Stimulated activated CD4-positive, alpha-beta T cell treated with anti-CD3 and anti-CD28 coated beads, Interleukin-4, amount 100 ng/mL, for 1 hour (primary cell): Measurements from ENCODE around the gene BECN2.

Experiments
- DNase-seq: peaks from one replicate; pipeline ENCODE4 v3.0.0-alpha.2; 2020

BECN2 gene, protein sequence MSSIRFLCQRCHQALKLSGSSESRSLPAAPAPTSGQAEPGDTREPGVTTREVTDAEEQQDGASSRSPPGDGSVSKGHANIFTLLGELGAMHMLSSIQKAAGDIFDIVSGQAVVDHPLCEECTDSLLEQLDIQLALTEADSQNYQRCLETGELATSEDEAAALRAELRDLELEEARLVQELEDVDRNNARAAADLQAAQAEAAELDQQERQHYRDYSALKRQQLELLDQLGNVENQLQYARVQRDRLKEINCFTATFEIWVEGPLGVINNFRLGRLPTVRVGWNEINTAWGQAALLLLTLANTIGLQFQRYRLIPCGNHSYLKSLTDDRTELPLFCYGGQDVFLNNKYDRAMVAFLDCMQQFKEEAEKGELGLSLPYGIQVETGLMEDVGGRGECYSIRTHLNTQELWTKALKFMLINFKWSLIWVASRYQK

DNA sequence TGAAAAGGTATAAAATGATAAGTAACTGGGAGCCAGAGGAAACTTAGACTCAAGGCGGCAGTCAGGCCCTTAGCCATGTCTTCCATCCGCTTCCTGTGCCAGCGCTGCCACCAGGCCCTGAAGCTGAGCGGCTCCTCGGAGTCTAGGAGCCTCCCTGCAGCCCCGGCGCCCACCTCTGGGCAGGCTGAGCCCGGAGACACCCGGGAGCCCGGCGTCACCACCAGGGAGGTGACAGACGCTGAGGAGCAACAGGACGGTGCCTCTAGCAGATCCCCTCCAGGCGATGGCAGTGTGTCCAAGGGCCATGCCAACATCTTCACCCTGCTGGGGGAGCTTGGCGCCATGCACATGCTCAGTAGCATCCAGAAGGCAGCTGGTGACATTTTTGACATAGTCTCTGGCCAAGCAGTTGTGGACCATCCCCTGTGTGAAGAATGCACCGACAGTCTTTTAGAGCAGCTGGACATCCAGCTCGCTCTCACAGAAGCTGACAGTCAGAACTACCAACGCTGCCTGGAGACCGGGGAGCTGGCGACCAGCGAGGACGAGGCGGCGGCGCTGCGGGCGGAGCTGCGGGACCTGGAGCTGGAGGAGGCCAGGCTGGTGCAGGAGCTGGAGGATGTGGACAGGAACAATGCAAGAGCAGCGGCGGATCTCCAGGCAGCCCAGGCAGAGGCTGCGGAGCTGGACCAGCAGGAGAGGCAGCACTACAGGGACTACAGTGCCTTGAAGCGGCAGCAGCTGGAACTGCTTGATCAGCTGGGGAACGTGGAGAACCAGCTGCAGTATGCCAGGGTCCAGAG is at the start of gene BECN2:
Gene BECN2, plus strand, starts transcription at position 76 of the 803 bp plus-strand sequence. Its CDS starts 0 bp downstream, at position 76.
- DNase-seq, result no peak

DNA sequence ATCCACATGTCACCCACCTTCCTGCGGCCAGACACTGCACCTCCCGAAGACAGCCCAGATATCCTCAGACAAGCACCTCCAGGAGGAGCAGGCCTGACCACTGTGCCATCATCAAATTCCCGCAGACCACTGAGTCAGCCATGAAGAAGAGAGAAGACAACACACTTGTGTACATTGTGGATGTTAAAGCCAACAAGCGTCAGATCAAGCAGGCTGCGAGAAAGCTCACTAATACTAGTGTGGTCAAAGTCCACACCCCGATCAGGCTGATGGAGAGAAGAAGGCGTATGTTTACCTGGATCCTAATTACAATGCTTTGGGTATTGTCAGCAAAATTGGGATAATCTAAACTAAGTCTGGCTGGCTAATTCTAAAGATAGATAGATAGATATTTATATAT is 41.4 kb upstream of the BECN2 start:
- DNase-seq, result no peak

DNA sequence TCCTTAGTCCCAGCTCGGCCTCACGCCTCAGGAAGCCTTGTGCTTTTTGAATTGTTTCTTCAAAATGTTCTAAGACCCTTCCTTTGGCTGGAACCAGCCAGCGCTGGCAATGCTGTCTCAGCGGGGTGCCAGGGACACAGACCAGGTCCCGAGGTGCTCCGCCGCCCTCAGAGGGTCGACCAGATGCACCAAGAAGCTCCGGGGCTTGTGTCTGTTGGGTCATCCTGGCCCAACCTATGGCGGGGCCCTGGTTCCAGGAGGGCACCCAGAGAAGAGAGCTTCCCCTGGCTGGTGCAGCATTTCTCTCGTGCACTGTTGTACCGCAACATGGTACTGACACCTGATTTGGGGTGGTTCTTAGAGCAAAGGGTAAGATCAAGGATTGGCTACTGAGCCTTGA is 40.1 kb upstream of the BECN2 start:
- no peak for DNase-seq

DNA sequence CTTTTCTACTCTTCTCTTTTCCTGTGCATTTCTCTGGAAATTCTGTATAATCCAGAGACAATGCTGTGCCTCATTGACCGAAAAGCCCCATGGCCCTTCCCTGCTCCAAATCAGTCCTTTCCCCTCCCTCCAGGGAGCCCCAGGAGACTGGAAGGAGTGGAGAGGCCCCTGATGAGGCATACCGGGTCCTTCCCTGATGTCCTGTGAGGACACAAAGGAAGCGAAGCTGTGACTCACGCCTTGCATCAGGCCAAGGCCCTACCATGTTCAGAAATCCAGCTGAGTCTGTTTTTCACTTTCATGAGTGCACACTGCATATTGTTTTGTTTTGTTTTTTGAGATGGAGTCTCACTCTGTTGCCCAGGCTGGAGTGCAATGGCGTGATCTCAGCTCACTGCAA is 38.7 kb upstream of the BECN2 start:
- DNase-seq, result no peak

DNA sequence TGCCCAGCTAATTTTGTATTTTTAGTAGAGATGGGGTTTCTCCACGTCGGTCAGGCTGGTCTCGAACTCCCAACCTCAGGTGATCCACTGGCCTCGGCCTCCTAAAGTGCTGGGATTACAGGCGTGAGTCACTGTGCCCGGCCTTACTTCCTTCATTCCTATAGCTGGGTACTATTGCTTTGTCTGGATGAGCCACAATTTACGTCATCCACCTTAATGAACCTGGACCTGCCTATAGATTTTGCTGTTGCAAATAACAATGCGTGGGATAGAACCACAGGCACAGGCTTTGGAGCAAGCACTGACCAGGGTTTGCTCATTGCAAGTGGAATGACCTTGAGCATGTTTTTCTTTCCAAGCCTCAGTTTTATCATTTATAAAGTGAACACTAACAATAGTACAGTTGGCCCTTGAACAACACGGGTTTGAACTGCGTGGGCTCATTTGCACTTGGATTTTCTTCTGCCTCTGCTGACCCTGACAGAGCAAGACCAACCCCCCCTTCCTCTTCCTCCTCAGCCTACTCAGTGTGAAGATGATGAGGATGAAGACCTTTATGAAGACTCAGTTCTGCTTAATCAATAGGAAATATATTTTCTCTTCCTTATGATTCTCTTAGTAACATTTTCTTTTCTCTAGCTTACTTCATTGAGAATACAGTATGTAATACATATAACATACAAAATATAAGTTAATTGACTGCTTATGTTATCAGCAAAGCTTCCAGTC is 33.3 kb upstream of the BECN2 start:
- no peak for DNase-seq

DNA sequence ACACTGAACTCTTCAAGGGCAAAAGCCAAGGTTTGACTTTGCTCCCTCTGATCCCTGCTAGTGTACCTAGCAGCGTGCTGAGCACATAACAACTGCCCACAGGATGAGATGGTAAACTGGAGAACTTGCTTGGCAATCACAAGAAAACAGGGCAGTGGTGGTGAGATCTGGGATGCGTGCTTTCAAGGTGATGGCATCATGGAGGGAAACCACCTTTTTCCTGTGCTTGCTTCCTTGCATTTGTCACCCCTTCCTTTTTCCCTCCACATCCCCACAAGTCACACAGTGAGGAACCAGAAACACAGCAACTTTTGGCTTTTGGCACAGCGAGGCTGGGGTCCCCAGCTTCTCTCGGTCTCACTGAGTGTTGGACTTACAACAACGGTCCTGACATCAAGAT is 31.4 kb upstream of the BECN2 start:
- DNase-seq, result no peak

DNA sequence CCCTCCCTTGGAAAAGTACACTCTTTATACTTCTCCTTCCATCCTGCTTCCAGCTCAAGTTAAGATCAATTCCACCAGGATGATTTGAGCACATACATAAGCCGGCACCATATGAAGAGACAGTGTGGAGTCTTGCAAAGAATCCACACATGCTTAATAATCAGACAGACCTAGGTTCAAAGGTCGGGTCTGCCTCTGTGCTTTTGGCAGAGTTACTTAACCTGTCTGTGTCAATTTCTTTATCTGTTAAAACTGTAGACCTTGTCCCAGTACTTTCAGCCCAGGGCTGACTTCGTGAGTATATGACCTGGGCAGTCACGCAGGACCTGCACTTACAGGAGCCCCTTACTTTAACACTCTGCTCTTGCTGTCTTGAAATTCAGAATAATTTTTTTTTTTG is 30.2 kb upstream of the BECN2 start:
- DNase-seq, result no peak

DNA sequence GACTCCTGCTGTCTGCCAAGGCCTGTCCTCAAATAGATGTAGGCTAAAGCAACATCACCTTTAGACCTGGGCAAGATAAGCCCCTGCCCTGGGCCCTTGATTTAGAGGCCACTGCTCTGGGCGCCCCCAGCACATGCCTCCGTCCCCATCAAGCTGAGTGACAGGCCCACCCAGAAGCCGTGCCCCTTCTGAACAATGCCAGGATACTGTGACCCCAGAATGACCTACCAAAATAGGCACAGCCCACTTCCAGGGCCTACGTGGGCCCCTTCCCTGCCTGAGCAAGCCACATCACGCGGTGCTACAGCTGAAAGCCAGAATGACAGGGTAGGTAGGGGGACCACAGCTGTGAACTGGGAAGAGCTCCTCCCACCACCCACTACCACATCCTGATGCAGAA is 24.7 kb upstream of the BECN2 start:
- no peak for DNase-seq

DNA sequence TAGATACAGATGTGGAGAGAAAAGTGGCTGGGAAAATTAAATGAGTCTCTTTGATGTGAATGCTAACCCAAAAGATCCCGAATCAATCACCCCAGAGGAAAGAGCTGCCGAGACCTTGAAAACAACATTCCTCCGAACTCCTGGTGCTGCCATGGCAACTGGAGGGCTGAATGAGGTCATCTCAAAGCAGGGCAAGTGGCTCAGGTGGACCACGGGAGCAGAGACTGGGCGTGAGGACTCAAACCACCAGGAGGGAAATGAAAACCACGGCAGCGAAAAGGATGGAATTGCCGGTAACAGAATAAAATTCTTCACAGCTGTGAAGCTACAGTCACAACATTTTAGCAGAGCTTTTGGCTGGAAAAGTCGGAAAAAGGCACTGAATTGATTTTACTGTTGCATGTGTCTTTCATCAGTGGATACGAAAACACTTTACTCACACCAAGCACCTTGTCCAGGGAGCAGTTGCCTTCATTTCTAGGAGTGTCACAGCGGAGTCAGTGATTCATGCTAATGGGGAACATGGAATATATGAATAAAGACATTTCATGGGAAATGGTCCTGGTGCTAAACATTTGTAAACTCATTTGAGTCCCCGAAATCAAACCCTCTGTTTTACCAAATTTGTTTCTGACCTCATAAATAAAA is 23.2 kb upstream of the BECN2 start:
- no peak for DNase-seq

DNA sequence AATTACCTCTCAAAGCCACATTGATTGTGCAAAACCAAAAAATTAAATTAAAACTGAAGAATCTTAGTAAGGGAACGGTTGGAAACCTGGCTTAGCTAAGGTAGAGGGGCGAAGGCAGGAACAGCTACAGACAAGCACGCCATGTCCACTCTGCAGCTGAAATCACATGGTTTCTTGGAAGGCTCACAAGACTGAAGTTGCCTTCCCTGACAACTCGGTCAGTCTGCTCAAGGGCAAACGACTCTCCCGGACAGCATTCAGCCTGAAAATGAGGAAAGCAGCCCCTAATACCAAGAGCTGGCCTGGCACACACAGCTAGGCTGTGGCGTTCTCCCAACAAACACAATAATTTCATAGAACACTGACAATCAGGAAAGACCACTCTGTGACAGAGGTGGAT is 22.7 kb upstream of the BECN2 start:
- no peak for DNase-seq

DNA sequence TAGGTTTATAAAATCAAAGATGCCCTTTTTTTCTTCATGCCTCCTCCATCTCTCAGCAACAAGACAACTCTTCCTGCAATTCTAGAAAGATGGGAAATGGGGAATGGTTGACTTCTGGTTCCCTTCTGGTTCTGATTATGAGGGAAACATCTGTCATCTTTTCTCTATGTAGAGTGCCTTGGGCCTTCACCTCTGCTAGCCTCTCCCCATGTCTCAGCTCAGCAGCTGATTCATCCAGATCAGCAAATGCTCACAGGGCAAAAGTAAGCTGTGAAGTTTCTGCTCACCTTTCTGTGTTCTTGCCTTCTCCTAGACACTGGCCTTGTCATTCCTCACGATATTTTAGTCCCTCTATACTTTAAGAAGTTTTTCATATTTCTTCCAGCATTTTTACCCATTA is 17.8 kb upstream of the BECN2 start:
- no peak for DNase-seq

DNA sequence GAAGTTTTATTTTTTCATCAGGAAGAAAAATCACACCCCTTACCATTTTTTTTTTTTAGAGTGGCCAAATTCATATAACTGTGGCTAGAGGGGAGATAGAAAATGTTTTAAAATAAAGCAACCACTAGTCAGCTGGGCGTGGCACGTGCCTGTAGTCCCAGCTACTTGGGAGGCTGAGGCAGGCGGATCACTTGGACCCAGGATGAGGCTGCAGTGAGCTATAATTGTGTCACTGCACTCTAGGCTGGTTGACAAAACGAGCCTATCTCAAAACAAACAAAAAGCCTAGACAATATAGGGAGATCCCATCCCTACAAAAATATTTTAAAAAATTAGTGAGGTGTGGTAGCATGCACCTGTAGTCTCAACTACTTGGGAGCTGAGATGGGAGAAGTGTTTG is 14.8 kb upstream of the BECN2 start:
- no peak for DNase-seq

DNA sequence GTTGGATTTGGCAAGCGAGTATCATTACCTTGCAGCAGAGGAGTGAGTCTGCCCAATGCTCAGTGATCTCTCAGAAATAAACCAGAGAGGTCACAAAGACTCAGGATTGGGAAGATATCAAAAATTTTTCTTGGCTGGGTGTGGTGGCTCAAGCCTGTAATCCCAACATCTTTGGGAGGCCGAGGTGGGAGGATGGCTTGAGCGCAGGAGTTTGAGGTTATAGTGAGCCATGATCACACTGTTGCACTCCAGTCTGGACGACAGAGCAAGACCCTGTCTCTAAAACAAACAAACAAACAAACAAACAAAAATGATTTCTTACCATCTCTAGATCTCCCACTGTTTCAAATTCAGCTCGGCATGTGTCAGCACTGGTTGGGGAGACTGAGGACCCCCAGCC is 13.3 kb upstream of the BECN2 start:
- no peak for DNase-seq

DNA sequence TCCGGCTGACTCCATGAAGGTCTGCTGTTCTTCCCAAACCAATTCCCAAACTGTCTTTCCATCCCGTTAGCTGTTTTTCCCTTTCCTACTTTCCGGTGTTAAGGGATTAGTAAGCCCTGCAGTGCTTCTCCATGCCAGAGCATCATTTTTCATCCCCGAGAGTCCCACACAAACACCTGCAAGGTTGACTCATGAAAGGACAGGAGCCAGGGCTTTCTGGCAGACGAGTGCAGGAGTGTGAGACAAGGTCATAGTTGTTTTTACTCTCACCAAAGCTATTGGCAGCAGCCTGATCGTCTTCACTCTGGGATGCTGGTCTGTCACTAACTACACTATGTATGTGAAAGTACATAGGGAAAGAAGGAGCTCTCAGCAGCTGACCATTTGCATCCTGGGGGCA is 10.2 kb upstream of the BECN2 start:
- no peak for DNase-seq

DNA sequence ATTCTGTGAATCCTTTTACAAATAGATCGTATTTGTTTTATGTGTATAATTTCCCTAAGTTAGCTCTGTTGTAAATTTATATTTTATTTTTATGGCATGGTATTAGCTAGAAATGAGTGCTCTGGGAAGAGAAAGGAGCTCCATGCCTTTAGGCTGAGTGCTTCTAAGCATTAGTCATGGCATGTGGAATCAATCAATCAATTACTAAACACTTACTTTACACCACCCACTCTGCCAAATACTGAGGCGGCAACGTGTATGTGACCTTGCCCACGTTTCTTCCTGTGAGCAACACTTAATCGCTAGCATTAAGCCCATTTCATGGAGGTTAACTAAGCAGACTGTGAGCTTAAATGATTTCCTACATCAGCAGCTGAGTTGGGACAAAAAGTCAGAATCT is 7.2 kb upstream of the BECN2 start:
- no peak for DNase-seq

DNA sequence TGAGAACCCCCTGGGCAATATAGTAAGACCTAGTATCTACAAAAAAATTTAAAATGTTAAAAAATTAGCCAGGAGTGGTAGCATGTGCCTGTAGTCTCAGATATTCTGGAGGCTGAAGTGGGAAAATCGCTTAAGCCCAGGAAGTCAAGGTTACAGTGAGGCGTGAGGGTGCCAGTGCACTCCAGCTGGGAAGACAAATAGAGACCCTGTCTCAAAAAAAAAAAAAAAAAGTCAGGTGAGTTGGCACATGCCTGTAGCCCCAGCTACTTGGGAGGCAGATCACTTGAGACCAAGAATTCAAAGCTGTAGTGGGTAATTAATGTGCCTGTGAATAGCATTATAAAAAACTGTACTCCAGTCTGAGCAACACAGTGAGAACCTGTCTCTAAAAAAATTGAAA is 4.6 kb downstream of the BECN2 start:
- no peak for DNase-seq

DNA sequence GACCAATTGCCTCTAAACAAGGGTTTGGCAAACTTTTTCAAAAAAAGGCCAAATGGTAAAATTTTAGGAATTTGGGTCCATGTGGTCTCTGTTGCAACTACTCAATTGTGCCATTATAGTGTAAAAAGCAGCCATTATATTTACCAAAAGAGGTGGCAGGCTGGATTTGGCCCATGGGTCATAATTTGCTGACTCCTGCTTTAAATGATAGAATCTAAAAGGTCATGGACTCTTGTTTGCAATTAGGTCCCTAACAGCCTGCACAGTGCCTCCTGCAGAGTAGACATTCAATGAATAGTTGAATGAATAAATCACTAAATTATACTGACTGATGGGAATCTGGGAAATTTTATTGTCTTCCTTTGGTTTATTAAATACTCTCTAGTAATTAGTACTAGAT is 6.2 kb downstream of the BECN2 start:
- no peak for DNase-seq

DNA sequence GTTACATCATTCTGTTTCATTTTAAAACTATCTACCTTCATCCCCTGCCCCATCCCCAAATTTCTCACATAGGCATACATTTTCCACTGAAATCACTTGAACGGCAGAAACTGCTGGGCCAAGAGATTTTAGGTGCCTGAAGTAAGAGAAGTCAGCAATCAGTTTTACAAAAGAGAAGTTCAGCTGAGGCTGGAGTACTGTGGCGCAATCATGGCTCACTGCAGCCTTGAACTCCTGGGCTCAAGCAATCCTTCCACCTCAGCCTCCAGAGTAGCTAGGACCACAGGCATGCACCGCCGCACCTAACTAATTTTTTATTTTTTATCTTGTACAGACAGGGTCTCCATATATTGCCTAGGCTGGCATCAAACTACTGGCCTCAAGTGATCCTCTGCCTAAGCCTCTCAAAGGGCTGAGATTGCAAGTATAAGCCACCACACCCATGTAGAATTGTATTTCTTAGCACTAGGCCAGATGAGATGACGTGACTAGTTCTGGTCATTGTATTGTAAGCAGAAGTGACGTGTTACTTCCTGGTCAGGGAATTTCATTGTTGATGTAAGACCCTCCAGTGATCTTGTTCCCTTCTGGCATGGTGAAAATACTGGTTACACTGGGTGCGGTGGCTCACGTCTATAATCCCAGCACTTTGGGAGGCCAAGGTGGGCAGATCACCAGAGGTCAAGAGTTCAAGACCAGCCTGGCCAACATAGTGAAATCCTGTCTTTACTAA is 7.1 kb downstream of the BECN2 start:
- DNase-seq, result no peak

DNA sequence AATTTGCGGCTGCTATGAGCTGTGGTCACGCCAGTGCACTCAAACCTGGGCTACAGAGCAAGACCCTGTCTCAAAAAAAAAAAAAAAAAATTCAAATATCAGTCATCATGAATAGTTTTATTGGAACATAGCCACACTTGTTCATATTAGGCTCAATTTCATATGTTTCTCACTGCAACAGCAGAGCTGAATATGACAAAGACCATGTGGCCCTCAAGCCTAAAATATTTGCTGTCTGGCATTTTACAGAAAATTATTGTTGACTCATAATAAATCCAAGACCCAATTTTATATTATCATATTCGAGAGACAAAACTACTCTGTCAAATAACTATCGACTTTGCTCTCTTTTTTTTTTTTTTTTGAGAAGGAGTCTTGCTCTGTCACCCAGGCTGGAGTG is 11.0 kb downstream of the BECN2 start:
- no peak for DNase-seq

DNA sequence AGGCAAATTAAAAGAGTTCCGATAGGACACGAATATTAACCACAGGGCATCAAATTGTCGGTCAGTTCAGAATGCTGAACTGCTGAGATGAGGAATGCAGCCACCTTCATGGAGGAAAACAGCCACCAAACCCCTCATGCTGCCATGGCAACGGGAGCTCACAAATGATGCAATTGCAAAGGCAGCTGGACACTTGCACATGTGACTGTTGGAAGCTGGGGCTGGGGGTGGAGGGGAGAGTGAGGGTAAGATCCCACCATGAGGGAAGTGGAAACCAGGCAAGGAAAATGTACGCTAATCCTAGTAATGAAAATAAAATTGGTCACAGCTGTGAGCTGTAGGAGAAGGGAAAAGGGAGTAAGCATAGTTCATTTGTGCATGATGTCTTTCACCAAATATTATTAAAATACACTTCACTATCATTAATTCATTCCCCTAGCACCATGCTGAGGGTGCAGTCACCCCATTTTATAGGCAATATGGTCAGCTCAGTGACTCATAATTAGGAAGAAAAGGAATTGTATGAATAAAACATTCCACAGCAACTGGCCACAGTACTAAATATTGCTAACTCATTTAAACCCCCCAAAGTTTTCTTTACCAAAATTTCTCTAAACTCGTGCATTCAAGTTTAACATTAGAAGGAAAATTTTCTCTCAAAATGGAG is 15.3 kb downstream of the BECN2 start:
- DNase-seq, result no peak

DNA sequence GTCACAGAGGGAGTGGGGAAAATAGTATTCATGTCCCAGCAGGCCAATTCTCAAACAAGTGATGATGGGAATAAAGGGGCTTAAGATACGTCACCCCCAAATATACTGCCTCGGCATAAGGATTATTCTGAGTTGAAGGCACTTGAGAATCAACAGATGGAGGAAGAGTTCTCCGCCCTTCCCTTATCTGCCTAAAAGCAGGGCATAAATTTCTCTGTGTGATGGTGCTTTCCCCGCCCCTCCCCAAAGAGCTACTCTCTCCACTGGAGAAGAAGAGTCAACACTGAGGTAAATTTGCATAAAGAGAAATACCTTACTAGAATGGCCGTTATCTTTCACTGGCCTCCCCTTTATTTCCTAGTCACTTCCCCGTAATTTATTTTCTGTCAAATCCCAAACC is 18.7 kb downstream of the BECN2 start:
- no peak for DNase-seq

DNA sequence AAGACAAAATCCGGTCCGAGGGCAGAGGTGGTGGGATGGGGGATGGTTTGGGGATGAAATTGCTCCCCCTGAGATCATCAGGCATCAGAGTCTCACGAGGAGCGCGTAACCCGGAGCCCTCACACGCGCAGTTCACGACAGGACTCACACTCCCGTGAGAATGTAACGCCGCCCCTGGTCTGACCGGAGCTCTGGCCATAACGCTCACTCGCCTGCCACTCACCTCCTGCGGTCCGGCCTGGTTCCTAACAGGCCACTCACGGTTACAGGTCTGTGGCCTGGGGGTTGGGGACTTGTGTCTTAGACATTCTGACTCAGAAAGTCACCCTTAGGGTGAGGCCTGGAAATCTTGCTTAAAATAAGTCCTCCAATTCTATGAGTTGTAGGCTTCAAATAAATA is 21.5 kb downstream of the BECN2 start:
- no peak for DNase-seq
